GM20431 (cell line): ENCODE results near the gene SEMG1.

ENCODE experiments used
- in situ Hi-C: fragments of 300-500 bp; cut with MseI, MboI; formaldehyde crosslinking; loops from one replicate; pipeline ENCODE4 v1.15.0; 2020; ENCODE audit warnings: low sequenced_read_pairs; ENCODE audit not compliant: unreplicated experiment

The SEMG1 gene

GRCh38 chr20:45218124-45218523 is 11.3 kb downstream of the SEMG1 start:
- in situ Hi-C loops: no loop called here

- in situ Hi-C loops: no loop called here
These were observed 11.8 kb downstream of the SEMG1 start for GRCh38 chr20:45218636-45219035.

GRCh38 chr20:45221076-45221475 is 14.2 kb downstream of the SEMG1 start, which contains the start of gene SEMG2:
Gene SEMG2 (plus strand): TSS chr20:45221373. CDS start chr20:45221390, 17 bp downstream.
- in situ Hi-C loops: no loop called here

- in situ Hi-C loops: no loop called here
These were observed 16.3 kb downstream of the SEMG1 start for GRCh38 chr20:45223136-45223535.

- in situ Hi-C loops: no loop called here
These were observed 19.5 kb downstream of the SEMG1 start for GRCh38 chr20:45226287-45226686.

- in situ Hi-C loops: no loop called here
These were observed 22.6 kb downstream of the SEMG1 start for GRCh38 chr20:45229264-45230056.

GRCh38 chr20:45230631-45231030 is 23.8 kb downstream of the SEMG1 start:
- in situ Hi-C loops: no loop called here

GRCh38 chr20:45235995-45236394 is 29.2 kb downstream of the SEMG1 start:
- in situ Hi-C loops: no loop called here

- in situ Hi-C loops: no loop called here
These were observed 31.3 kb downstream of the SEMG1 start for GRCh38 chr20:45238139-45238538.

GRCh38 chr20:45246109-45246508 is 39.3 kb downstream of the SEMG1 start:
- in situ Hi-C loops: no loop called here

GRCh38 chr20:45247865-45248264 is 41.0 kb downstream of the SEMG1 start:
- in situ Hi-C loops: no loop called here

GRCh38 chr20:45248609-45249008 is 41.8 kb downstream of the SEMG1 start:
- in situ Hi-C loops: no loop called here

- in situ Hi-C loops: no loop called here
These were observed 45.2 kb downstream of the SEMG1 start for GRCh38 chr20:45251884-45252560.

GRCh38 chr20:45253261-45253660 is 46.4 kb downstream of the SEMG1 start:
- in situ Hi-C loops: no loop called here

- in situ Hi-C loops: no loop called here
These were observed 47.8 kb downstream of the SEMG1 start, which contains the start of gene SLPI for GRCh38 chr20:45254383-45255262. Gene SLPI (minus strand): TSS chr20:45254564. CDS start chr20:45254543, 21 bp downstream.

- in situ Hi-C loops: no loop called here
These were observed 50.3 kb downstream of the SEMG1 start for GRCh38 chr20:45257161-45257560.

GRCh38 chr20:45257711-45258110 is 50.9 kb downstream of the SEMG1 start:
- in situ Hi-C loops: no loop called here

GRCh38 chr20:45258259-45258658 is 51.4 kb downstream of the SEMG1 start:
- in situ Hi-C loops: no loop called here

GRCh38 chr20:45258664-45259063 is 51.8 kb downstream of the SEMG1 start:
- in situ Hi-C loops: no loop called here
